Neuronal stem cell (in vitro differentiated cells): ENCODE measurements around the gene COX4I1.

Experiments
- DNase-seq: peaks from one replicate; pipeline ENCODE4 v3.0.0-alpha.2; 2013; ENCODE audit warnings: low spot score
- H2AFZ ChIP-seq: one replicate; pipeline ENCODE4 v1.6.1; 2013; ENCODE audit warnings: mild to moderate bottlenecking, low read length, inconsistent platforms
- H2AK5ac ChIP-seq: 2 replicates; pipeline ENCODE4 v1.6.1; 2013; ENCODE audit warnings: low read depth, mild to moderate bottlenecking, inconsistent platforms, low read length, moderate library complexity, mixed read lengths
- H2BK120ac ChIP-seq: 2 replicates; pipeline ENCODE4 v1.6.1; 2013; ENCODE audit warnings: low read depth, mild to moderate bottlenecking, inconsistent platforms, low read length, moderate library complexity, mixed read lengths
- H2BK12ac ChIP-seq: one replicate; pipeline ENCODE4 v1.6.1; 2013; ENCODE audit warnings: low read length, inconsistent platforms
- H2BK15ac ChIP-seq: 2 replicates; pipeline ENCODE4 v1.6.1; 2013; ENCODE audit warnings: mild to moderate bottlenecking, low read length, inconsistent platforms, mixed read lengths
- H2BK5ac ChIP-seq: one replicate; pipeline ENCODE4 v1.6.1; 2013; ENCODE audit warnings: inconsistent platforms, mild to moderate bottlenecking, low read length, moderate library complexity
- H3K14ac ChIP-seq: one replicate; pipeline ENCODE4 v1.6.1; 2013; ENCODE audit warnings: low read length, inconsistent platforms
- H3K18ac ChIP-seq: 2 replicates; pipeline ENCODE4 v1.6.1; 2013; ENCODE audit warnings: low read length, inconsistent platforms
- H3K23ac ChIP-seq: 2 replicates; pipeline ENCODE4 v1.6.1; 2013; ENCODE audit warnings: low read depth, mild to moderate bottlenecking, mixed read lengths, low read length, inconsistent platforms; ENCODE audit not compliant: poor library complexity
- H3K27ac ChIP-seq: replicated peaks from 3 replicates; pipeline ENCODE4 v1.5.1; 2013; ENCODE audit warnings: low read length, inconsistent platforms
- H3K27me3 ChIP-seq, 3 experiments: 2 replicates each; pipeline ENCODE4 v1.6.1; 2013; ENCODE audit warnings: low read length in 3 of 3, mild to moderate bottlenecking in 2 of 3, inconsistent platforms in 1 of 3, low read depth in 1 of 3, mixed read lengths in 1 of 3, moderate library complexity in 1 of 3; ENCODE audit not compliant: control insufficient read depth in 3 of 3, insufficient read depth in 3 of 3
- H3K36me3 ChIP-seq, 2 donors: replicated peaks in 1 of 2; 2 replicates each; pipeline ENCODE4 v1.6.1; 2013; ENCODE audit warnings: low read length in 2 of 2; ENCODE audit not compliant: control insufficient read depth in 2 of 2, insufficient read depth in 2 of 2
- H3K4ac ChIP-seq: 2 replicates; pipeline ENCODE4 v1.6.1; 2013; ENCODE audit warnings: inconsistent platforms, mild to moderate bottlenecking, low read length, moderate library complexity
- H3K4me1 ChIP-seq, 2 donors: 1 replicate in 1 of 2; 2 replicates in 1 of 2; pipeline ENCODE4 v1.6.1; 2013; ENCODE audit warnings: low read length in 2 of 2, low read depth in 1 of 2; ENCODE audit not compliant: control insufficient read depth in 2 of 2, insufficient read depth in 1 of 2
- H3K4me2 ChIP-seq: one replicate; pipeline ENCODE4 v1.6.1; 2013; ENCODE audit warnings: mild to moderate bottlenecking, low read length, inconsistent platforms; ENCODE audit not compliant: insufficient read depth, poor library complexity, severe bottlenecking
- H3K4me3 ChIP-seq, 2 donors: 2 replicates each; pipeline ENCODE4 v1.5.1; 2013; ENCODE audit warnings: low read length in 2 of 2, mild to moderate bottlenecking in 2 of 2, inconsistent platforms in 1 of 2, moderate library complexity in 1 of 2
- H3K79me1 ChIP-seq: one replicate; pipeline ENCODE4 v1.6.1; 2013; ENCODE audit warnings: low read depth, mild to moderate bottlenecking, inconsistent platforms, low read length, moderate library complexity
- H3K9ac ChIP-seq: one replicate; pipeline ENCODE4 v1.6.1; 2013; ENCODE audit warnings: mild to moderate bottlenecking, low read depth, low read length, inconsistent platforms; ENCODE audit not compliant: poor library complexity
- H3K9me3 ChIP-seq, 2 donors: replicated peaks in 1 of 2; 2 replicates each; pipeline versions ENCODE3 to v1.6.1; 2013; ENCODE audit warnings: low read length in 2 of 2, mild to moderate bottlenecking in 2 of 2, inconsistent platforms in 1 of 2, low read depth in 1 of 2, mixed read lengths in 1 of 2, moderate library complexity in 1 of 2; ENCODE audit not compliant: control insufficient read depth in 2 of 2, insufficient read depth in 1 of 2
- H4K8ac ChIP-seq: one replicate; pipeline ENCODE4 v1.6.1; 2013; ENCODE audit warnings: low read depth, mild to moderate bottlenecking, inconsistent platforms, low read length, moderate library complexity
- H4K91ac ChIP-seq: one replicate; pipeline ENCODE4 v1.6.1; 2013; ENCODE audit warnings: low read length, low read depth, mild to moderate bottlenecking, inconsistent platforms; ENCODE audit not compliant: poor library complexity
- whole genome bisulfite sequencing, 2 donors: extraction: QIAGEN DNeasy Blood & Tissue Kit; methylation state at CpG; one replicate each; pipeline ENCODE4 v1.1.7; 2013; ENCODE audit warnings: missing lambda C conversion rate in 2 of 2, mixed read lengths in 1 of 2; ENCODE audit not compliant: insufficient read length in 2 of 2, insufficient replicate concordance in 1 of 2; ENCODE audit errors: extremely low coverage in 2 of 2; 5-methylcytosine and 5-hydroxymethylcytosine counted together

COX4I1 gene

DNA sequence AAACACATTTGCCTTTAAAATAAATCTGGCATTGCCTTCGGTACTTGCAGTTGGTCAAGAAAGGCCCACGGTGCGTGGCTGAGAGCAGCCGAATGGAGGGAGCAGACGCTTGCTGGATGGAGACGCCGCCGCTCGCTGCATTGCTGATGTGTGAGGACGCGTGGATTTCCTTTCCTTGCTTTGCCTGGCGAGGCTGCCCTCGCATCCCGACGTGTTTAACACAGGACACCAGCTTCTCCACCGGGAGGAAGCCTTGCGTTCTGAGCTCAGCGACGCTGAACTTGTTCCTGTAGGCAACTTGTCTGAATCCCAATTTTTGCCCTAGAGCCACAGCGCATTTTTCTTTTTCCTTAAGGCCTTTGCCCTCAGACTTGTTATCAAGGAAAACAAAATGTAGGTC lies 45.8 kb downstream of the COX4I1 start:
- Histone ChIP-seq H2BK120ac (no peak overlapping the region), H3K23ac (no peak overlapping the region), H3K27me3 (peaks cover 0 to 36% (median 0%) of the 10 kb centered on the region in 3 experiments), H3K27ac (no peak overlapping the region), H3K9ac (no peak overlapping the region), H3K4me3 (no peak overlapping the region), H3K14ac (peak overlapping the region; percentile 31), H2BK5ac (no peak overlapping the region), H3K9me3 (peaks cover 0 to 3% of the 10 kb centered on the region in 2 donors), H3K36me3 (no peaks in the 10 kb centered on the region), H3K18ac (peak overlapping the region; percentile 84), H2BK15ac (no peak overlapping the region), H4K8ac (no peak overlapping the region), H3K4ac (no peak overlapping the region), H4K91ac (no peak overlapping the region), H2AK5ac (no peak overlapping the region), H3K4me2 (no peak overlapping the region), H2AFZ (no peak overlapping the region), H3K79me1 (no peaks in the 10 kb centered on the region), H3K4me1 (peaks cover 0 to 2% of the 10 kb centered on the region in 2 donors), H2BK12ac (no peak overlapping the region)
- no peak for DNase-seq
- no CpG with 5 or more reads among the region's 20 CpGs for WGBS, 2 donors

- no peaks in the 10 kb centered on the region for H3K79me1 ChIP-seq
- no peak overlapping the region for H3K4me2 ChIP-seq
- peaks cover 0 to 30% (median 0%) of the 10 kb centered on the region in 3 experiments for H3K27me3 ChIP-seq
- no peak overlapping the region for H4K8ac ChIP-seq
- H2BK120ac ChIP-seq = no peak overlapping the region
- no peak overlapping the region for H3K4me3 ChIP-seq
- H3K23ac ChIP-seq = no peak overlapping the region
- no CpG with 5 or more reads among the region's 9 CpGs for WGBS, 2 donors
- DNase-seq = no peak
- peaks cover 0 to 3% of the 10 kb centered on the region in 2 donors for H3K9me3 ChIP-seq
- peaks cover 0 to 2% of the 10 kb centered on the region in 2 donors for H3K36me3 ChIP-seq
- no peak overlapping the region for H3K9ac ChIP-seq
- H2AFZ ChIP-seq = no peak overlapping the region
- peaks cover 0 to 5% of the 10 kb centered on the region in 2 donors for H3K4me1 ChIP-seq
- H2BK5ac ChIP-seq = no peak overlapping the region
- H2BK12ac ChIP-seq = no peak overlapping the region
- no peak overlapping the region for H3K18ac ChIP-seq
- no peak overlapping the region for H3K27ac ChIP-seq
- no peak overlapping the region for H2AK5ac ChIP-seq
- peak overlapping the region; percentile 23 for H2BK15ac ChIP-seq
- no peak overlapping the region for H3K14ac ChIP-seq
- H3K4ac ChIP-seq = no peak overlapping the region
- no peak overlapping the region for H4K91ac ChIP-seq
Observed at GRCh38 chr16:85846461-85846860, 47.0 kb downstream of the COX4I1 start.

GRCh38 chr16:85847036-85847435 lies 47.5 kb downstream of the COX4I1 start:
- Histone ChIP-seq H3K9me3 (peaks cover 0 to 3% of the 10 kb centered on the region in 2 donors), H2BK120ac (no peak overlapping the region), H4K8ac (no peak overlapping the region), H3K18ac (no peak overlapping the region), H2AFZ (no peak overlapping the region), H3K14ac (no peak overlapping the region), H3K4ac (no peak overlapping the region), H3K79me1 (no peaks in the 10 kb centered on the region), H4K91ac (no peak overlapping the region), H2BK12ac (no peak overlapping the region), H2BK15ac (peak overlapping the region; percentile 23), H3K4me2 (no peak overlapping the region), H3K27me3 (peaks cover 0 to 27% (median 0%) of the 10 kb centered on the region in 3 experiments), H3K9ac (no peak overlapping the region), H3K23ac (no peak overlapping the region), H3K36me3 (peaks cover 0 to 2% of the 10 kb centered on the region in 2 donors), H2AK5ac (no peak overlapping the region), H3K27ac (no peak overlapping the region), H3K4me1 (peaks cover 0 to 5% of the 10 kb centered on the region in 2 donors), H2BK5ac (no peak overlapping the region), H3K4me3 (no peak overlapping the region)
- WGBS, 2 donors = no CpG with 5 or more reads among the region's 15 CpGs
- DNase-seq = no peak

DNA sequence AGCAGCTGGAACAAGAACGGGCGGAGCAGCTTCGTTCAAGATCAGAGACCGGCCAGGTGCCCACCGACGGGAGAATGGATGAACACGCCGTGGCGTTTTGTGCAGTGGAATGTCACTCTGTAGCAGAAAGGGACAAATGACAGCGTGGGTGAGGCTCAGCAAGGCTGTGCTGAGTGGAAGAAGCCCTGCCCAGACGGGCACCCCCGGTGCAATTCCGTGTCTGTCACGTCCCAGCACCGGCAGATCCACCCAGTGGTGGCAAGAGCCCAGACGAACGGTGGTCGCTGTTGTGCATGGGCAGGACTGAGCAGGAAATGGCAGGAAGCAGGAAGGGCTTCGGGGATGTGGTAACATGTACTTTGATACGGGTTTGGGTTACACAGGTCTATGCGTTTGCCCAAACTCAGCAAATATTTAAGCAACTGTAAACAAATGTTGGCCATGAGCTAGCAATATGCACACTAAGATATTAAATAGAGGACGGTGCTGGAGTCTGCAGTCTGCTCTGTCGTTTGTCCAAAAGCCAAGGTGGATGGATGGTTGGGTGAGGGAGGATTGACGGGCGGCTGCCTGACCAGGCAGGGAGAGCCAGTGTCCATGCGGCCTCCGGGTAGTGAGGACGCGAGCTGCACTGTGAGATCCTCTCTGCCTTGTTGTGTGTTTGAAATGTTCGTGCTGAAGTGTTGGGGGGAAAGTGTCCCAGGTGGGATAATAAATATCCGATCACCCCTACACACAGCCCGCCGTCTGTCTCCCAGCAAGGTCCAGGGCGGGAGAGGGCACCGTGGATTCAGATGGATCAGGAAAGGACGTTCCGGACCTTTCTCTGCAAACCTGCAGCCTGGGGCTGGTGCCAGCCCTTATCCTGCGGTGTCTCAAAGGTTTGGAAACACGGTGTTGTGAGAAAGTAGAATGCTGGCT lies 48.4 kb downstream of the COX4I1 start:
- Histone ChIP-seq H3K4me1 (peaks cover 0 to 5% of the 10 kb centered on the region in 2 donors), H3K36me3 (peaks cover 0 to 2% of the 10 kb centered on the region in 2 donors), H2BK5ac (no peak overlapping the region), H2BK15ac (peak overlapping the region; percentile 24), H3K9me3 (peaks cover 0 to under 1% of the 10 kb centered on the region in 2 donors), H2BK120ac (no peak overlapping the region), H3K79me1 (no peaks in the 10 kb centered on the region), H3K14ac (no peak overlapping the region), H3K23ac (no peak overlapping the region), H4K91ac (no peak overlapping the region), H2BK12ac (peak overlapping the region; percentile 16), H3K4ac (no peak overlapping the region), H3K4me2 (no peak overlapping the region), H3K9ac (peak overlapping the region; percentile 72), H3K27me3 (peaks cover 0 to 27% (median 0%) of the 10 kb centered on the region in 3 experiments), H3K4me3 (no peak overlapping the region), H3K18ac (no peak overlapping the region), H3K27ac (no peak overlapping the region), H2AFZ (no peak overlapping the region), H2AK5ac (peak overlapping the region; percentile 43), H4K8ac (peak overlapping the region; percentile 6)
- no peak for DNase-seq
- no CpG with 5 or more reads among the region's 39 CpGs for WGBS, 2 donors
